HG02884 (cell line): ENCODE measurements around the gene ATP8B3.

Experiments
- ATAC-seq: cut with Tn5 transposase; IDR thresholded peaks from one replicate; pipeline ENCODE4 v1.9.1; 2021; ENCODE audit warnings: mild to moderate bottlenecking, moderate library complexity; ENCODE audit not compliant: unreplicated experiment

ATP8B3 gene

DNA sequence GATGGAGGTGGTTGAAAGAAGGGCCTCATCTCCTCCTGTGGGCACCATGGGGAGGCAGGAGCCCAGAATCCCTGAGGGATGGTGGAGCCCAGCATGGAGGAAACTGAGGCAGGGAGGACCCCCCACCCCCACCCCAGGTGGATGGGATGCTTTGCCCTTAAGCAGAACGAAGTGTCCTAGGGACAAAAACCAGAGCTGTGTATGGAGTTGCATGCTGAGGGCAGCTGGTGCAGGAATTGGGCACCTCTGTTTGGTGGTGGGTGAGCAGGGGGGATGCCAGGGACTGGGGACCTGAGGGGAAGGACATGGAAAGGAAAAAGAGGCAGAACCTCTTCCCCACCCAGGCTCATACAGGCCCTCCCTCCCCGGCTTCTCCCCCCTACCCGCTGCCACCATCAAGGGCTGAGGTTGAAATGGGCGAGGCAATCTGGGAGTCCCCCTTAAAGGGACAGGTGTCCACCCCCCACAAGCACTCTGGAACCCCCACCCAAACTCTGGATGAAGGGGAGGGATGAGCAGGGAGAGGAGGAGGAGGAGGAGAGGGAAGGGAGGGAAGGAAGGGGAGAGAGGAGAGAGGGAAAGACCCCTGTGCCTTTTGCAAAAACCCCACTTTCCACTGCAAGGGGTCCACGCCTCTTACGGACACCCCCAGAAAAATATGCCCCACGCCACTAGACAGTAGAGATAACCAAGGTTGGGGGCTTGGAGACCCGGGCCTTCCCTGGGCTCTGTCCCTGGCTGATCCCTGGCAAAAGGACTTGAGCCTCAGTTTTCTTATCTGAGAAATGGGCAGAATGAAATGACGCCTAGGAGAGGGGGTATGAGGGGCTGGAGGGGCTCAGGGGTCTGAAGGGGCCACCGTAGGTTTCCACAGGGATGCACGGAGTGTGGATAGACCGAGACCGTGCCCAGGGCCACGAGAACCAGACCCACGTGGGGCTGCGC lies 52.8 kb downstream of the ATP8B3 start:
- no peak for ATAC-seq

DNA sequence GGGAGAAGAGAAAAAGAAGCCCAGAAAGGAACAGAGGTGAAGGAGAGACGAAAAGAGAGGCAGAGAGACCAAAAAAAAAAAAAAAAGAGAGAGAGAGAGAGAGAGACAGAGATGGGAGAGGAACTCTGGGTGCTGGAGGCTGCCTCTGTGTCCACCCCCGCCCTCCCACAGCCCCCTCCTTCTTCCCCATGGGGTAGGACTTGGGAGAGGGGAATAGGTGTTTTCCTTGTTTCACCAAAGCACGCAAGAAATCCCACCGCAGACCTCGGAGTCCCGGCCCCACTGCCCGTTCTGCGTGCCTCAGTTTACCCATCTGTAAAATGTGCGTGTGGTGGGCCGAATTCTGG lies 53.9 kb downstream of the ATP8B3 start:
- no peak for ATAC-seq

DNA sequence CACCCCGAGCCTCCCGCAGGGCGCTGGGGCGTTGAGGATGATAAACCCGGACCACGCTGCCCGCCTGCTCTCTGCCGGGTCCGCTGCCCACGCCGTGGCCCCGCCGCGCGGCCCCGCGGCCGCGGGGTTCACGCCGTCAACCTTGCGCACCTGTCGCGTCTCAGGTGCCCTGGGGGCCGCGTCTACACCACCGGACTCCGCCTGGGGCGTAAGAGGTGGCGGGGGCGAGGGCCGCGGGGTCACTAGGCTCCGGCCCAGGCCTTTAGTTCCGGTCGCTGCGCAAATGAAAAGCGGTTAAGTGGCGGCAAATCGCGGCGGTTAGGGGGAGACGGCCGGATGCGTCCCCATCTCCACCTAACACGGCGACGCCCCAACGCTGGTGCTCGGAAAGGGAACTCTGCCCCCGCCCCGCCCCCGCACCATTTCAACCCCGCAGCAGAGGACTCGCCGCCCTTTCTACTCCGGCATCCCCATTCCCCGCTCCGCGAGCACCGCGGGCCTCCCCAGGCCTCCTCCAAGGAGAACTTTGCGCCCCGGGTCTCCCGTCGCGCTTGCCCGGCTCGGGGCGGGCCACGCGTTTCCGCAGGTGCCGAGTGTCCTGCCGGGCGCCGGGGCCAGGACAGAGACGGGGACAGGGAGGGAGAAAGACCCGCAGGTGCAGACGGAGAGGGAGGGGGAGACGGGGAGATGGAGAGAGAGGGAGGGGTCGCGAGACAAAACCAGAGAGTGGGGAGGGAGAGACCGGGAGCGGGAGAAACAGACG lies 54.4 kb downstream of the ATP8B3 start:
- no peak for ATAC-seq

DNA sequence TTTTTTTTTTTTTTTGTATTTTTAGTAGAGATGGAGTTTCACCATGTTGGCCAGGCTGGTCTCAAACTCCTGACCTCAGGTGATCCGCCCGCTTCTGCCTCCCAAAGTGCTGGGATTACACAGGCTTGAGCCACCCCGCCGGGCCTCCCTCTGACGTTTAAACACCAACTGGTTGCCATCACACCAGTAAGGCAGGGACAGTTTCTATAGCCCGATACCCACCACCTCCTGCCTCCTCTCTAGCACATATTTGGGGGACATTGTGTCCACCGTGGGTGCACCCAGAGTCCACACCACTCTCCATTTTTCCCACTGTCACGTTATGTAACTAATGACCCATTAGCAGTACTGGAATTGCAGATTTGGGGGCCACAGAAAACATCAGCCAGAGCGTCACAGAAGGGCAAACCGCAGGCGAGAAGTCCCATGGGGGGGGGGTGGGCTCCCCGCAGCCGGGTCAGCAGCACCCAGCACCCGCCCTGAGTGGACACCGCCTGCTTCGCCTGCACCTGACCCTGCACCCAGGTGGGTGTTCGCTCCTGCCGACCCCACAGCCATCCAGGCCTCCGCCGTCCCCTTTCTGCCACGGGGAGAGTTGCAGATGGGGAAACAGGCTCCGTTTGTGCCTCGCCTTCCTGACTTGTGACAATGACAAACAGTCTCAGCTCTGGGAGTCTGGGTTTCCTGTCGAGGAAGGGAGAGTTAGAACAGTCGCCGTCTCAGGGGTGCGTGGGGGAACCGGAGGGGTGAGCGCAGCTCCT lies 55.2 kb downstream of the ATP8B3 start:
- no peak for ATAC-seq

DNA sequence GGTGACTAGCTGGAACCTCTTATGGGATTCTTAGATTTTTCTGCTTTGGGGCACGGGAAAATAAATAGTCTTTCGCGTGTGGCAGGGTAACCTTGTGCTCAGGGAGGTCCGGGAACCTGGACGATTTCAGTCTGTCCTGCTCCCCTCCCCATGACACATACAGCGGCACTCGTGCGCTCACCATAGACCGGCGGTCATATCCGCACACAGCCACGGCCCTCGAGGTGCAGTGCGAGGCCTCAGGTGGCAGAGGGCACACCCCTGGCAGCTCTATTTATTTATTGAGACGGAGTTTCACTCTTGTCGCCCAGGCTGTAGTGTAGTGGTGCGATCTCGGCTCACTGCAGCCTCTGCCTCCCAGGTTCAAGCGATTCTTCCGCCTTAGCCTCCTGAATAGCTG lies 55.8 kb downstream of the ATP8B3 start:
- ATAC-seq = no peak

DNA sequence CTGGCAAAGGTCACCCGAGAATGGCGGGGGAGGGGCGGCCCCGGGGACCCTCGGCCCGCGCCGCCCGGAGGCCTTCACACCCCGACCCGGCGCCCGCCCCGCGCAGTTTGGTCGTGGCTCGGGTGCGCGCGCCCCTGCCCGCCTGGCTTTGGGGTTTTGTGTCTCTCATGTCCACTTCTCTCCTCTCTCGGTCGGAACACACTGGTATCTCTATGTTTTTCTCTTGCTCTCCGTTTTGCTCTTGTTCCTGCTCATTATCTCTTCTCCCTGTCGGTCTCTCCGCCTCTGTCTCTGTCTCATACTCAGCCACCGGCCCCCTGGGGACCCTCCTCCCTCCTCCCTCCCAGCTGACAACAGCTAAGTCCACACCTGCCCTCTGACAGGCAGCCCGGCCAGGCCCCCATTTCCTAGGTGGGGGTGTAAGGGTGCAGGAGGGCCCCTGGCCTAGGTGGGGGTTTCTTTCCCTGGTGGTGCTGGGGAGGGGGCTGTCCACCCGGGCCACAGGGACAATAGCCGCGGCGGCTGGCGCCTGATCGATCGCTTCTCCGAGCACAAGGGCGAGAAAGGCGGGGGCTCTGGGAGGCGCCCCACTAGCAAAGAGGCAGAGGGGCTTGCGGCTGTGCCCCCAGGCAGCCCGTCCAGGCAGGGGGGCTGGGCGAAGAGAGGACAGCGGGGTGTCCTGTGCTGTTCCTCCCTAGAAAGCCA lies 56.5 kb downstream of the ATP8B3 start:
- no peak for ATAC-seq

DNA sequence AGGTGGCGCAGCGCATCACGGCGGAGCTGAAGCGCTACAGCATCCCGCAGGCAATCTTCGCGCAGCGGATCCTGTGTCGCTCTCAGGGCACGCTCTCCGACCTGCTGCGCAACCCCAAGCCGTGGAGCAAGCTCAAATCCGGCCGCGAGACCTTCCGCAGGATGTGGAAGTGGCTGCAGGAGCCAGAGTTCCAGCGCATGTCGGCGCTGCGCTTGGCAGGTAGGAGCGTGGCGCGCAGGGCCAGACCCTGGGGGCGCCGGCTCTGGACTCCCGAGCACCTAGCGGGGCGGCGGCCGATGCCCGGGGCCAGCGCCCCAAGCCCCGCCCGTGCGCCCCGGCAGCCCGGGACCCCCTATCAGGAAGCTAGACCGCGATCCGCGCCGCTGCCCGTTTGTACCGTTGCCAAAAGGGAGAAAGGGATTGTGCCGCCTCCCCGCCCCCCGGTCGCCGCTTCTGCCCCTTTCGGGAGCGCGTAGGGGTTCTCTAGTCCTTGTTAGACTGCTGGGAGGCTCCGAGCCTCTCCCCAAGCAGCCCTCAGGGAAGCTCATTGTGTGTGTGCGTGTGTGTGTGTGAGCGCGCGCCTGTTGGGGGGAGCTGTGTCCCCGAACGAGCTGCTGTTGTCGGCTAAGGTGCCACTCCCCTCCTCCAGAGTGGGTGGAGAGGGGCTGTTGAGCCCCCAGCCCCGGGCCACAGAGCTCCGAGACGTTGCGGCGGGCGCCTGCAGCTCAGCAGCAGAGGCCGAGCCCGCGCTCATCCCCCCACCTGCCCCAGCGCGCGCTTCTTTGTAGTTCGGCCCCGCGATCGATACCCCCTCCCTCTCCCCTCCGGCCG lies 57.2 kb downstream of the ATP8B3 start:
- no peak for ATAC-seq

DNA sequence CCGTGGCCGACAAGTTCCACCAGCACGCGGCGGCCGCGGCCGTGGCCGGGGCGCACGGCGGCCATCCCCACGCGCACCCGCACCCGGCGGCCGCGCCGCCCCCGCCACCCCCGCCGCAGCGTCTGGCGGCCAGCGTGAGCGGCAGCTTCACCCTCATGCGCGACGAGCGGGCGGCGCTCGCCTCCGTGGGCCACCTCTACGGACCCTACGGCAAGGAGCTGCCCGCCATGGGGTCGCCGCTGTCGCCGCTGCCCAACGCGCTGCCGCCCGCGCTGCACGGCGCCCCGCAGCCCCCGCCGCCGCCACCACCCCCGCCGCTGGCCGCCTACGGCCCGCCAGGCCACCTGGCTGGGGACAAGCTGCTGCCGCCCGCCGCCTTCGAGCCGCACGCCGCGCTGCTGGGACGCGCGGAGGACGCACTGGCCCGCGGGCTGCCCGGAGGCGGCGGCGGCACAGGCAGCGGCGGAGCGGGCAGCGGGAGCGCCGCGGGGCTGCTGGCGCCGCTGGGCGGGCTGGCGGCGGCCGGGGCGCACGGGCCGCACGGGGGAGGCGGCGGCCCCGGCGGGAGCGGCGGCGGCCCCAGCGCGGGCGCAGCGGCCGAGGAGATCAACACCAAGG lies 57.9 kb downstream of the ATP8B3 start:
- no peak for ATAC-seq

DNA sequence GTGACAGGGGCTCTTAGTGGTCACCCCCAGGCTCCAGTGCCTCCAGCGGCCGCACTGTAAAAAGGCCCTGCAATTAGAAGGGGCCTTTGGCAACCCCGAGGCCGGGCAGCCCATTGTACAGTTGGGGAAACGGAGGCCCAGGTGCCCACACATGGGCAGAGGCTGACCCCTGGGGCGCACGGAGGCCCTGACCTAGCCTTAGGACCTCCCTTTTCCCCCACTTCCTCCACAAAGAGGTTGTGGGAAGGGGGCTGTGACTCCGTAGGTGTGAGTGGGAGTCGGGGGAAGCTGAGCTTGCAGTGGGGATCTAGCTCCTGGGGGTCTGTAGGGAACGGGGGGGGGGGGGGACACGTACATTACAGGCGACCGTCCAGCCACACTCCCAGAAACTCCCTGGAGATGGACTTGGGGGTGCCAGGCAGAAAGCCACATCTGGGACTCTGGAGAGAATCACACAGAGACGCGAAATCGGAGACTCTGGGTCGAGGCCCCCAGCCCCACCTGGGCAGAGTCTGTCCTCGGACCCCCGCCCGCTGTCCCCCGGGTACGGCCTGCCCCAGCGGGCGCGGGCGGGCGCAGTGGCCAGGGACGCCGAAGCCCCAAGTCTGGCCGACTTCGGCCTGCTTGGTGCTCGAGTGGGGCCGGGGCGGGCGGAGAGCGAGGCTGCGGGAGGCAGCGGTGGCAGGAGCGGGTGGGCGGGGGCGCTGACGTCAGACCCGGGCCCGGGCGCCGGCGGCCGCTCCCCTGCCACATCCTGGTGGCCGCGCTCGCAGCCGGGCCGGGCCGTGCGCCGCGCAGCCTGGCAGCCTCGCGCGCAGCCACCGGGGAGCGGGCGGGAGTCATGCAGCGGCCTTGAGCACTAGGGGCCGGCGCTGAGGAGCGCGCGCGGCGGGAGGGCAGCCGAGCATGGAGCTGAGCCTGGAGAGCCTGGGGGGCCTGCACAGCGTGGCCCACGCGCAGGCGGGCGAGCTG lies 59.0 kb downstream of the ATP8B3 start, which contains the start of gene ONECUT3:
Gene ONECUT3 (plus strand): TSS at position 750 of the 972 bp plus-strand sequence. CDS start 157 bp downstream, at position 907.
- ATAC-seq = no peak

DNA sequence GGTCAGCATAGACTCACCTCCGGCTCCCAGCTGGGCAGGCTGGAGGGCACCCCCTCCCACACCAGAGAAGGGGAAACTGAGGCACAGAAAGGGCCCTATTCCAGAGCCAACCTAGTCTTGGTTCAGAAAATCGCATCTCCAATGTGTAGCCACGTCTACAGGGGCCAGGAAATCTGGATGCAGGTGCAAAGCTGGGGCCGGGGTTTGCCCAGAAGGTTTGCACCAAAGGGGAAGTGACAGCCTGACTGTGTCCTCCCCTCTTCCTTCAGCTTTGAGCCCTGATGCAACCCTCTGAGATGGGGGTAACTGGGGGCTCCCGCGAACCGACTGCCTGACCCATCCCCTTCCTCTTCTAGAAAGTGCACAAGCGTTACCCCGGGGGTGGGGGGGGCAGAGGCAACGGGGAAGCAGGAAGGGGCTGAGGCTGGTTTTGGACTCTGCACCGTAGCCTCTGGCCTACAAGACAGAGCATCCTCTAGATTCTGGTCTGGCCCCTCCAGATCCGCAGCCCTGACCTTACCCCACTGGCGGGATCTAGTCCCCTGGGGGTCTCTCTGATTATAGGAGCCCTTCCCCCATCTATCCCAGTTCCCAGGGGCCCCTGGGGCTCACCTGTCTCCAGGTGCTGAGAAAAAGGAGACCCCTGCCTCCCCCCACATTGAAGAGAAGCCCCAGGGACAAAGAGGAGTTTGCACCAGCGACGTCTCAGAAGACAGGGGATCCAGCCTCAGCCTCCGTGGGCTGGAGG lies 59.9 kb downstream of the ATP8B3 start:
- ATAC-seq = no peak

DNA sequence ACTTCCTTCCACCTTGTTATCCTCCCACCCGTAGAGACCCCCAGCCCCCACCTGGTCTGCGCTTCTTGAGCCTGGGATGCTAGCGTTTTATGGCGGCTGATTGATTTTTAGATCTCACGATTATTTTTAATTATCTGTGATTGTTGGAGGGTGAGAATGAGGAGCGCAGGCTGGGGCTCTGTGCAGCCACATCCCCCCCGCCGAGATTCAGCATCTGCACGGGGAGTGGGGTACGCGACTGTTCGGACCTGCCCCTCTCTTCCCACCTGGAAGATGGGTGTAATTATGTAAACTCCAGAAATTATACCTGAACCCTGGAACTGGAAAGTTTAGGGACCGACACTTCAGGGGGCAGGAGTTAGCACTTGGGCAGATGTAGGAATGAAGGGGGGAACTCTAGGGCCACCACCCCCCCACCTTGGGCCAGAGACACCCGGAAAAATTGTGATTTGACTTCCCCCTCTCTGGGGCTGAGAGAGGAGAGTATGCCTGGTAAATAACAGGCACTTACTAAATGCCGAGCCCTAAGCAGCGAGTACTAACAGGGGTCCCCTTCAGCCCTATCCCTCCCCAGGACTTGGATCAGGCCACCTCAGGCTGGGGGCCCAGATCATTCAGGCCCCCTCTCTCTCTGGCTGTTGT lies 60.6 kb downstream of the ATP8B3 start:
- ATAC-seq = no peak

DNA sequence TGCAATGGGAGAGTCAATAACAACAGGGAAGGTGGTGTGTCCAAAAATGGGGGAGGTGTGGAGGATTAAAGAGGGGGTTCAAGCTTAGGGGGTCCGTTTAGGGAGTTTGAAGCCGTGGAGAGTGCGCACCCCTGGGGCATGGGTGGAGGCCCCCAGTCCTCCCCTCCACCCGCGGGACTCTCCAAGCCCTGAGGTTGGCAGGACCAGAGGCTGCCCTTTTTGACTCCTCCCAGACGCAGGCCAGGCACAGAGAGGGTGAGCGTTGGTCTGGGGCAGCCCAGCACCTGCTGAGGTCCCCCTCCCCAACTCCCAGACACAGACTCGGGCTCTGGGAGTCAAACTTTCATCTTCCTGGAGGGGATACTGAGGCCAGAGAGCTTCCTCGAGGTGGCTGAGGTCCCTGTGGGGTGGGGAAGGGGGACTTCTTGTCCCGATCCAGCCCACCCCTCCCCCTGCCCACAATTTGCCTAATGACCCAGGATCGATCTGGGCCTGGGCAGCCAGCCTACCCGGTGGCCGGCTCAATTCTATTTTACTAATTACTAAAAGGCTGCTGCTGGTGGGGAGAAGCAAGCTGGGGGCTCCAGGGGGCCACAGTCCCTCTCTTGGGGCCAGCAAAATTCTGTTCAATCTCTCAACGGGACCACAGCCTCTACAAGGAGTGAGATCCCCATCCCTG lies 61.6 kb downstream of the ATP8B3 start:
- no peak for ATAC-seq

DNA sequence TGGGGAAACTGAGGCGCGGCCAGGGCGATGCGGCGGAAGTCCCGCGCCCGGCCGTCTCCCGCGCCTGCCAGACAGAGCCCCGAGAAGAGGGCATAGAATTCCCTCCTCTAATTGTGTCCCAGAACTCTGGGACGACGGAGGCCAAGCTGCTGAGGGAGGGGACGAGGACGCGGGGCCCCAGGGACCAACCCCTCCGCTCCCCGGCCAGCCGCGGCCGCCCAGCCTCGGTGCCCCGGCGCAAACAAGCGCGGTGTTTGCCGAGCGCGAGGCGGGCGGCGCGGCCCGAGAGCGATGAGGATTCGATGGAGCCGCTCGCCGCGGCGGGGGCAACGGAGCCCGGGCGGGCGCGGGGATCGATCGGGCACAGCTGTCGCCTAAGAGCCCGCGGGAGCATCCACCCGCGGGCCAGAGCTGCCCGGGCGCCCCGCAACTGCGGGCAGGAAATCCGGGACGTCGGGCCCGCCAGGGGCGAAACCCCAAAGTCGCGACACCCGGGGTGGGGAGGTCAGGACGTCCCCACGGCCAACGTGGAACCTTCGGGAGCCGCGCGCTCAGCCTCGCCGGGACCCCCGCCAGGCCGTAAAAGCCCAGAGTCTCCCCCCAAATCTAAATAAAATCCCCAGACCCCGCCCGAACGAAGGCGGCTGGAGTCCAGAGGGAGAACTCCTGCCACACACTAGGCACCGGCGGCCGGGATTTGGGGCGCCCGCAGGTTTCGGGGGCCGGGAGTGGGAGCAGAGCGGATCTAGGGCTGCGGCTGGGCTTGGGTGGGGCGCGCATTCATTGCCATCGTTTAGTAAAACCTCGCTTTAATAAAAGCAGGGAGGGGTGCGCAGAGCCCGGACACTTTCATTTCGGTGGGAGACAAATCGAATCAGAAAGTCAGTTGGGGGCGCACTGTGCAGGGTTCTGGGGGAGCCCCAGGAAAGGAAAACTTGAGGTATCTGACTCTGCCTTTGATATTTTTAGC lies 62.4 kb downstream of the ATP8B3 start:
- no peak for ATAC-seq

DNA sequence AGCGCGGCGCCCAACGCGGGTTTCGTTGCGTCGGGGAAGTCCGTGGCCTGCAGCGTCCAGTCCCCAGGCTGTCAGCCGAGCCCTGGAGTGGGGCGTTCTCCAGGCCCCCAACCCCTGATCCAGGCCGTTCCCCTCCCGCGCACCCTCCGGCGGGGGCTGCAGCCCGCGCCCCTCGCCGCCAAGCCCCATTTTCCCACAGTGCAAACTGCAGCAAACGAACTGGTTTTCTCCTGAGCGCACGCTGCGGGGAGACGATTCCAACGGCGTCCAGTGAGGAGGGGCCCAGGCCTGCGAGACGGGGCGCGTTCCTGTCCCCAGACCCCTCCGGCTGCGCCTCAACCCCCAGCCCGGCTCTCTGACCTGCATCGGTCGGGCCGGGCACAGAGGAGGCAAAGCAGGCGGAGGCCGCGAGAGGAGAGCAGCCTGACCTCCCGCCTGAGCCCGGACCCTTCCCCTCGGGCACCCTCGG lies 63.2 kb downstream of the ATP8B3 start:
- no peak for ATAC-seq
